DOHH2 (cell line): ENCODE measurements around the gene RSBN1L.

ENCODE experiments used
- EZH2phosphoT487 ChIP-seq: fragments of 200-600 bp; sonication (generic); IDR thresholded peaks from 2 replicates; pipeline ENCODE4 v1.6.1; 2017; ENCODE audit warnings: borderline replicate concordance, mild to moderate bottlenecking, antibody characterized with exemption, low read length, moderate library complexity, mixed read lengths
- TF ChIP-seq, protein P1 (sequence below): fragments of 200-600 bp; sonication (generic); IDR thresholded peaks from one replicate; pipeline ENCODE4 v1.5.1; 2014; ENCODE audit warnings: antibody characterized with exemption, mild to moderate bottlenecking, low read depth, low read length; ENCODE audit not compliant: poor library complexity, severe bottlenecking

DNA sequence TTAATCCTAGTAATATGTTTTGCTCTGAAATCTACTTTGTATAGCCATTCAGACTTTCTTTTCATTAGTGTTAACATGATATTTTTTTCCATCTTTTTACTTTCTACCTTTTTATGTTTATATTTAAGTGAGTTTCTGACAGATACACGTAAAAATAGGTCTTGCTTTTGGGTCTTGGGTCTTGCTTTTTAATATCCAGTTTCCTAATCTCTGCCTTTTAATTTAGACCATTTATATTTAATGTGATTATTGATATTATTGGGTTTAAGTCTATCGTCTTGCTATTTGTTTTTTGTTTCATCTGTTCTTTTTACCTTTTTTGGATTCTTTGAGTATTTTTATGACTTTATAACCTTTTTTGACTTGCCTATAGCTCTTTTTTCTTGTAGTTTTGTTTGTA, 110.2 kb downstream of the RSBN1L start:
- TF ChIP-seq, protein P1, sequence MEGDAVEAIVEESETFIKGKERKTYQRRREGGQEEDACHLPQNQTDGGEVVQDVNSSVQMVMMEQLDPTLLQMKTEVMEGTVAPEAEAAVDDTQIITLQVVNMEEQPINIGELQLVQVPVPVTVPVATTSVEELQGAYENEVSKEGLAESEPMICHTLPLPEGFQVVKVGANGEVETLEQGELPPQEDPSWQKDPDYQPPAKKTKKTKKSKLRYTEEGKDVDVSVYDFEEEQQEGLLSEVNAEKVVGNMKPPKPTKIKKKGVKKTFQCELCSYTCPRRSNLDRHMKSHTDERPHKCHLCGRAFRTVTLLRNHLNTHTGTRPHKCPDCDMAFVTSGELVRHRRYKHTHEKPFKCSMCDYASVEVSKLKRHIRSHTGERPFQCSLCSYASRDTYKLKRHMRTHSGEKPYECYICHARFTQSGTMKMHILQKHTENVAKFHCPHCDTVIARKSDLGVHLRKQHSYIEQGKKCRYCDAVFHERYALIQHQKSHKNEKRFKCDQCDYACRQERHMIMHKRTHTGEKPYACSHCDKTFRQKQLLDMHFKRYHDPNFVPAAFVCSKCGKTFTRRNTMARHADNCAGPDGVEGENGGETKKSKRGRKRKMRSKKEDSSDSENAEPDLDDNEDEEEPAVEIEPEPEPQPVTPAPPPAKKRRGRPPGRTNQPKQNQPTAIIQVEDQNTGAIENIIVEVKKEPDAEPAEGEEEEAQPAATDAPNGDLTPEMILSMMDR = no peak
- TF ChIP-seq EZH2phosphoT487 = no peak
